NCI-H187 (cell line): ENCODE data around the gene TPO.
"Not testable (repeated sequence)": the region's sequence is repeated elsewhere in the genome, so short reads cannot be mapped to it uniquely, and the experiment has no call there.

ENCODE experiments used
- DNase-seq, 2 experiments: peaks; one replicate each; lab custom pipeline; 2025; lab: John Stamatoyannopoulos, UW

The TPO gene

DNA sequence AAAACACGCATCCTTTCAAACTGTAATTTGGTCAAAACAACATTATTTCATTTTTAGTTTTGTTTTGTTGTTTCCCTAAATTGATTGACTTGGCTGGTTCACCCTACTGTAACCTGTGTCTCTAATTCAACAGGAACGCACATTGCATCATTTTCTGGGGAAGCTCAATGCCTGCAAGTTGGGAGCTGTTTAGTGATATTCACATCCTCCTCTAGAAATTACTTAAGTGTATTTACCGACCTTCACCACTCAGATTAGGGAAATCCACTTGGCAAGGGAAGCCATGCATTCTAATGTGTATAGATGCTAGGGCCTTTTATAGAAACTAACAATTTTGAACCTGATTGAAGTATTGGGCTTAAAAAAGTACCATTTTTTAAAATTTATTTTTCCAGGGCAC lies 7.3 kb upstream of the TPO start:
- DNase-seq = no peak

DNA sequence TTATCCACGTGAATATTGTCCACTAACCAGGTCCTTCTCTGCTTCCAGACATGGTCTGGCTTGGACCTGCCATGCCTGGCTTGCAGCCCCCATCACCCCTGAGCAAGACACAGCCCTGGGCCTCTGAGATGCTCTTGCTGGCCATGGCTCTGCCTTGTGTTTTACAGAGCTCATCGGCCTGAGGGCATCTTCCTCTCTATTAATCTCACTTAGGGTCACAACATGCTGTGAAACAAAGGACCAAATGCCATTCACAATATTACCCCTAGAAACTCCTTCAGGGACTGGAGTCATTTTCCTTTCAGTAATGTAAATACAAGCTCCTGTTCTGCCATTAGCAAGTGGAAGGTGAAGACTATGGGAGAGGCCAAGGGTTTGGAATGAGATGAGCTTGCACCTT lies 6.8 kb upstream of the TPO start:
- no peak for DNase-seq

DNA sequence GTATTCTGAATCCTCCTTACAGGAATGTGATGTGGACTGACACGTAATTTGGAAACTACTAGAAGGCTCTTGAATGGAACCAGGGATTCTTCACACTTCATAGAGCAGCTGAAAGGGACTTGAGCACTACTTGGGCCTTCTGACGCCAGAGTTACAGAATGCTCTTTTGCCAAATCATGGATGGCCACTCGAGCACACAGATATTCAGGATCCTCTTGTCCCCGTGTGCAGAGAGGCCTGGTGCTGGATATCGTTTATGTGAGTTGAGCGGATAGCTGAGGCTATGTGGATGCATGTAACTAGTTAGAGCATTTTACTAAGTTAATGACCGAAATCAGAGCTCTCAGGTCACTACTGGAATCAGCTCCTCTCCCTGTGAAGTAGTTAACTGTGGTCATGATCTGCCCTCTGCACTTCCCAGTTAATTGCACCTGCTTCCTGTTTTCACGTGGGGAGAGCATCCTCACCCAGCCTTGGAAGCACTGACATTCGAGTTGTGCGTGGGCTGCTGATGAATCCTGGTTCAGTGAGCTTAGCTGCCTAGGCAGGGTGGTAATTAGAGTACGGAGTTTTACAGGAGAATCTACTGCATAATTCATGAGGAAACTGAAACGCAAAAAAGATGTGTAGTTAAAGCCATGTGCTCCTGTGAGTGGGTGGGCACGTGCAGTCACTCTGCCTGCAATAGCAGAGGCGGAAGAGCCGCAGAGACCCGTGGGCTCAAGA lies 5.2 kb upstream of the TPO start:
- no peak for DNase-seq

DNA sequence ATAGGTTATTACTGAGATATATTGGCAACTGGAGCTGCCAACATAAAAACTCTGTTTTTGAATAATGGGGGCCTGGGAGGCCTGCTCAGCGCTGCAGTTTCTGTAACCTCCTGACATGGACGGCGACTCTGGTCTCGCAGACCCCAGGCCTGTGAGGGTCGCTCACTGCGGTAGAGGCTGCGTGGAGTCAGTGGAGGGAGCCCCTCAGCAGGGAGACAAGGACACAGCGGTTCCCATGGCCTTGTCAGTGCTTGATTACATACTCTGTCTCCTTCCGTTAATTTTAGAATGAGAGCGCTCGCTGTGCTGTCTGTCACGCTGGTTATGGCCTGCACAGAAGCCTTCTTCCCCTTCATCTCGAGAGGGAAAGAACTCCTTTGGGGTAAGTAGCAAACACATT lies 858 bp downstream of the TPO start:
- DNase-seq = no peak

DNA sequence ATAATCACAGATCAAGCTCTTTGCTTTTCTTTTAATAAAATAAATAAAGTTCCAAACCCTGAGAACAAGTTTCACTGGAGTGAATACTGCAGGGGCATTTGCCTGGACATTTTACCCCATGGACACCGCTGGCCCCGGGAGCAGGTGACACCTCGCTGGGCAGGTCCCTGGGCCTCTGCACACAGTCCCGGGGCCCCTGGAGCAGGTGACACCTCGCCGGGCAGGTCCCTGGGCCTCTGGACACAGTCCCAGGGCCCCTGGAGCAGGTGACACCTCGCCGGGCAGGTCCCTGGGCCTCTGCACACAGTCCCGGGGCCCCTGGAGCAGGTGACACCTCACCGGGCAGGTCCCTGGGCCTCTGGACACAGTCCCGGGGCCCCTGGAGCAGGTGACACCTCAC lies 1.6 kb downstream of the TPO start:
- DNase-seq = not testable (repeated sequence)

DNA sequence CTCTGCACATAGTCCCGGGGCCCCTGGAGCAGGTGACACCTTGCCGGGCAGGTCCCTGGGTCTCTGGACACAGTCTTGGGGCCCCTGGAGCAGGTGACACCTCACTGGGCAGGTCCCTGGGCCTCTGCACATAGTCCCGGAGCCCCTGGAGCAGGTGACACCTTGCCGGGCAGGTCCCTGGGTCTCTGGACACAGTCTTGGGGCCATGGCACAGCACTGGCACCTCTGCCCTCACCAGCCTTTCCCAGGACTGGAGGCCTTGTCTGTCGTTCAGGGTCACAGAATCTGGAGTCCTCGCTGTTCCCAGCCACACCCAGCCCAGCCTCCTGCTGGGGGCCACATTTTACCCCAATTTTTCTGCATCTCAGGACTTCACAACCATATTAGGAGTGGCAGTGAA lies 2.2 kb downstream of the TPO start:
- DNase-seq = no peak

DNA sequence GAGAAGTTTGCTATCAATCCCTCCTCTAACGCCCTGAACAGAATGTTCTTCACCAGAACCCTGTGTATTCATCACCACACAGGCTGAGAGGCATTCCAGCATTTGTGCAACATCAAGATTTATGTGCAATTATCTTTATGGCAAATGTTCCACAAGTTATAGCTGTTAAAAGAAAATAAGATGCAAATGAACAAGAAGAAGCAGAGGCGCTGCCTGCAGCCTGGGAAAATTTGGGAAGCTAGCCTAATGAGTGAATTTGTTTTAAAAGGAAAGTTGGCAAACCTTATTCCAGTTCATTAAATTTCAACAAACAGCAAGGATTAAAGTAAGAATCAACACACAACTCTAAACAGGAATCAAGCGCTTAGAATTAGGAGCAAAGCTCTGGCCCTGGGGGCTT lies 5.3 kb downstream of the TPO start:
- no peak for DNase-seq

DNA sequence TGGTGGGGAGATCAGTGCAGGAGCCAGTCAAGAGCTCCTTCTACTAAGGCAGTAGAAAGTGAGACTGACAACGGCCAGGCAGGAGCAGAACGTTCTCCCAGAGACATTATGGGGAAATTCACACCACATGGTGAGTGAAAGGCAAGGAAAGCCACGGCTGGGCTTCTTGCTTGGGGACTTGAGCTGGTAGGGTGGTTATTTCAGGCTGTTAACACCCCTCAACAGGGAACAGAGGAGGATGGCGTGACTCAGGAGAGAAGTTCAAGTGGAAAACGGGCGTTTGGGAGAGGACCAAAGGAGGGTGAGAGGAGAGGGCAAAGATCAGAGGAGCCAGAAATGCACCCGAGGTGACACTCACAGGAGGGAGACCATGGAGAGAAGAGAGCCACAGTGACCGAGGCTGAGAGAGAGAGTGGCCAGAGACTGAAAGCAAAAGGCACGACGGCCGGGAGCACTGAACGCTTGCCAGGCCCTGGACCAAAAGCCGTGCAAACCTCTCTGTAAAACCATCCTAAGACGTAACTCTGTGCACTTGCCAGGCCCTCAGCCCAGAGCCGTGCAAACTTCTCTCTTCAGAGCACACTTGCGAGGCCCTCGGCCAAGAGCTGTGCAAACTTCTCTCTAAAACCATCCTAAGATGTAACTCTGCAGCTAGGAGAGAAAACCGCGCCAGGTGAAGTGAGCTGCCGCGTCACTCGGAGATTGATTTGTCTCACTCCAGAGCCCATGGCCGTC lies 7.7 kb downstream of the TPO start:
- DNase-seq = peak in 1 of 2 experiments; percentile 67

DNA sequence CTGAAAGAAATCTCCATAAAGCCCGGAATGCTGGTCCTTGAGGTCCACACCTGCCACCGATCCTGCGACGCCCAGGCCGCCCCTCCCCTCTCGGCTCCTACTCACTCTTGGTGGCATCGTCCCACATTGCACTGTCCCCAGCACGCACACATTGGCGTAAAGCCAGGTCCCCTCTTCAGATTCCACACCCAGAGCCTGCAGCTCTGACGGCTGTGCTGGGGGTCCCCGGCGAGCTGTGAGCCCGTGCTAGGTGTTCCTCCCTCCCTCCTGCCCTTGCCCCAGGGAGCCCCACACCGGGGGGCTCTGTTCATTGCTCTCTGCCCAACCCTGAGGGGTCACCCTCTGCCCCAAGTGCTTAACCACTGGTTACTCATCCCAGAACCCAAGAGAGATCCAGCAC lies 8.5 kb downstream of the TPO start:
- peak; percentile 67 to 71 for DNase-seq

DNA sequence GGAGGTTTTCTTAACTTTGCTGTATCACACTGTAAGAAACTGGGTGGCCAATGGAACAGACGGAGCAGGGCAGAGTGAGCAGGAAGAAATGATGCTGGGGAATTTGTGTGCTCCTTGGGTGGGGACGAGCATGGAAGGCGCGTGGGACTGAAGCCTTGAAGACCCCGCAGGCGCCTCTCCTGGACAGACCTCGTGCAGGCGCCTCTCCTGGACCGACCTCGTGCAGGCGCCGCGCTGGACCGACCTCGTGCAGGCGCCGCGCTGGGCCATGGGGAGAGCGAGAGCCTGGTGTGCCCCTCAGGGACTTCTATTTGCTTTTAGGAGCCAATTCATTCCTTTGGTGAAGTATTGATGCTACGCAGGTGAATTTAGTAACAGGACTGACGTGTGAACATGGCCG lies 8.9 kb downstream of the TPO start:
- DNase-seq = no peak

DNA sequence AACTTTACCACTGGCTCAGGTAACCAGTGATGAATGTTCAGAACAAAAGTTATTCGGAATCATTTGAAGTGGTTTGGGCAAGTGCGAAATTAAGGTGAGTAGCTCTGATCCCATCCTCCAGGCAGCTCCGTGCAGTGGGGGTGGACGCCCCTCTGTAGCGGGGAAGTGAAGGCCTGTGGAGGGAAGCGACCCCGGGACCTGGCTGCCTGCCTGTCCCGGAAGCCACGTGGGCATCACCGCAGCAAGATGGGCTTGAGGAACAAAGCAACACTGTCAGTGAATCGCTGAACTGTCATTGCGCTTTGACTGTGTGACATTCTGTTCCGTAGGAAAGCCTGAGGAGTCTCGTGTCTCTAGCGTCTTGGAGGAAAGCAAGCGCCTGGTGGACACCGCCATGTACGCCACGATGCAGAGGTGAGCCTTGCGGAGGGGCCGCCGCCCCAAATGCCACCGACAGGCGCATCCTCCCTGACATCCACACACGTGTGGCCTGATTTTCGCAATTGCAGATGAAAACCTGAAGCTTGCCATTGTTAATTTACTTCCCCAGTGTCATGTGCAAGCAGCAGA lies 9.5 kb downstream of the TPO start:
- no peak for DNase-seq

DNA sequence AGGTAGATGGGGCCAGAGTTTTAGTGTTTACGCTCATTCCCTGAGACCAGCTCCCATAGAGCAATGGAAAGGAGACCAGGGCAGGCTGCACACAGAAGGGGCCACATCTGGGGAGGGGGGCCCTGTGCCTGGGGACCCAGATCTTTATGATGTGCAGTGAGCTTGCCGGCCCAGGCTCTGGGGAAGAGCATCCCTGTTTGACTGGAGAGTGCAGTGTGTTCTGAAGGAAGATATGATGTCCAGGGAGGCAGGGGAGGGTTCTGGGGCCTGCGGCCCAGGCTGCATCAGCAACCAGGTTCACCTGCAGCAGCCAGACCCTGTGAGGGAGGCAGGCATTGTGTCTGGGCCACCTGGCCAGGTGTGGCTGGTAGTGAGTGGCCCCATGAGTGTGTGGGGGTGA lies 13.8 kb downstream of the TPO start:
- DNase-seq = no peak

DNA sequence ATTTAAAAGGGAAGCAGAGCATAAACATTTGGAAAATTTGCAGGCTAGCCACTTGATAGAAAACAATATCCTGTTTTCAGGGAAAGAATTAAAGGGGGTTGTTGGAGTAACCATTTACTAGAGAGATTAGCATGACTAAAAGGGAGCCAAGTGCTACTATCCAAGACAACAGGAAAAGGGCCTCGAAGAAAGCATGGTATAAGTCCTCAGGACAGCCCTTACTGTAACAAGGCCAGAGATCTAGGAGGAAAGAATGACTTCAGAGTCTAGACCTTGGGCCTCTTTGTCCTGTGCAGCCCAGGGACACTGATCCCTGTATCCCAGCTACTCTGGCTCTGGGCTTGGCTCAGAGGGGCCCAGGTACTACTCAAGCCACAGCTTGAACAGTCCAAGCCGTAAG lies 16.6 kb downstream of the TPO start:
- no peak for DNase-seq

DNA sequence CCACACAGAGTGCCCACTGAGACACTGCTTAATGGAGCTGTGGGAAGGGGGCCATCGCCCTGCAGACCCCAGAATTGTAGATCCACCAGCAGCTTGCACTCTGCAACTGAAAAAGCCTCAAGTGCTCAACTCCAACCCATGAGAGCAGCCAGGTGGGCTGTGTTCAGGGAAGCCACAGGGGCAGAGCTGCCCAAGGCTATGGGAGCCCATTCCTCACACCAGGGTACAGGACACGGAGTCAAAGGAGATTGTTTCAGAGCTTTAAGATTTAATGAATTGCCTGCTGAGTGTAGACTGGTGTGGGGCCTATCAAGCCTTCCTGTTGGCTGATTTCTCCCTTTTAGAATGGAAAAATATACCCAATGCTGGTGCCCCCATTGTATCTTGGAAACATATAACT lies 17.2 kb downstream of the TPO start:
- DNase-seq = no peak

DNA sequence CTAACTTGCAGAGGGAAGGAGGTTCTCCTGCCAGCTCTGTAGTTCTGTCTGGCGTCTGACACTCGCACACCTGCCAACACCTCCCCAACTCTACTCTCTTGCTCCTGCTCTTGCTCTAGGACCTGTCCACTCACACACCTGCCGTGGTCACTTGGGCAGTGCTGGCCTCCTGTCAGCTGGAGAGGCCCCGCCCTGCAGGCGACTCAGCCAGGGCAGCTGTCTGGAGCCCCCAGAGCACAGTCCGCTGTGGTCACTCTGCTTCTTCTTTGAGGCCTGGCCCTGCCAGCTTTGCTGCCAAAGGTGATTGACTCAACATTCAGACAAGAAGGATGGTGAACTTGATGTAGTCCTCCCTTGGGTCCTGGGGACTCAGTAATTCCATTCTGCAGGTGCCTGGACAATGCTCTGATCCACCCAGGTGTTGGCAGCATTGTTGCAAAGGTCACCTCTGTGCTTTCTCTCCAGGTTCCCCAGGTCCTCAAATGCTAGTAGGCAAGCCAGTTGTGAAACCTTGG lies 18.7 kb downstream of the TPO start:
- no peak for DNase-seq

DNA sequence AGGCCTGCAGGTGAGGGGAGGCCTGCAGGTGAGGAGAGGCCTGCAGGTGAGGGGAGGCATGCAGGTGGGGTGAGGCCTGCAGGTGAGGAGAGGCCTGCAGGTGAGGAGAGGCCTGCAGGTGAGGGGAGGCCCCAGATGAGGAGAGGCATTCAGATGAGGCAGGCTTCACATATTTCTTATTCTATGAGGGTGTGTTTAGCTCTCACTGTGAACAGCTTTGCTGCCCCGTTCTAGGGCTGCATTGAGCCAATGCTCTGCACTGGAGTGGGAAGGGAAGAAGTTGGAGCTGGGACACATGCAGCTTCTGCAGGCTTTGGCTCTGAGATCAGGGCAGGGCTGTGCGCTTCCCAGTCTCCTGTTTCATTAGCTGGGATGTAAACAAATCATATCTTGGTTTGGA lies 19.5 kb downstream of the TPO start:
- no peak for DNase-seq

DNA sequence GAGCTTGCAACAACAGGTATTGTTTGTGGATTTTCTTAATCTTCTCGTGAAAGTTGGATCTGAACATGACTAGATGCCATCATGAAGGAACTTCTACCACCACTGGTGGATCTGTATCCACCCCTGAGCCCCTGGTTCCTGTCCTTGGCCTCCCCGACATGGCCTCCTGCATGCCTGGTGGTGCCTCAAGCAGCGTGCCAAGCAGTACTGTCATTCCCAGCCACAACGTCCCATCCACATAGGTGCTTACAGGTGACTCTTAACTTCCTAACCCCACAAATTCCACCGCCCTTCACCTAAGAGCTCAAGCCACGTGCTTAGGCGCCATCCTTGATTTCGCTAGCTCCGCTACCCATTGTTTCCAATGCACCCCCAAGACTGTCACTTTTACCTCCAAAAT lies 23.1 kb downstream of the TPO start:
- no peak for DNase-seq

DNA sequence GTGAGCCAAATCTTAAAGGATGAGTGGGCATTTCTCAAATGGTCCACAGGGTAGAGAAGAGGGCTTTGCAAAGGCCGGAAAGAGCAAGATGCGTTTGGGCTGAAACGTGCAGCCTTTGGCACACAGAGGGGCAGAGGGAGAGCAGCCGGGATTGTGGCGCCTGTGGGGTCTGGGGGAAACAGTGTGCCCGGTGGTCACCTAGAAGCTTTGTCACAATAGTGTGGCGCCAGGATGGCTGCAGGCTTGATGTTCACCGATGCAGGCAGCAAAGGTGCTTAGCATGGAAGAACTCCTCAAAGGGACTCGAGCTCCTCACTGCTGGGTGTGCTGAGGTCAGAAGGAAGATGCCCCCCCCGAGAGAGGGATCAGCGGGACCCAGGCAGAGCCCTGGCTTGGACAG lies 23.8 kb downstream of the TPO start:
- no peak for DNase-seq

DNA sequence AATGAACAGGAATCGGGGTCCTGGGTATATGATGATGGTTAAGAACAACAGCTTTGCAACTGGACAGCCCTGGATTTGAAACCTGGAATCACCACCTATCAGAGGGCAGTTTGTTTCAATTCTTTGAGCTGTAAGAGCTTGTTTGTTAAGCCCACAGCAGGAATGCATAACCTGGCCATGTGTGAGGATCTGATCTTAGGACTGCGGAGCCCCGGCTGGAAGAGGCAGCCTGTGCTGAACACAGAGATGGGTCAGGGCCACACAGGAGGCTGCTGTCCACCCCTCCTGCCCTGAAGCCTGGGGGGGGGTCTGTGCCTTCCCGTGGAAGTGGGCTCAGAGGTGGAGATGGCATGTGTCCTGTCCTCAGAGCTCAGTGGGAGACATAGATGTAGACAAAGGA lies 24.3 kb downstream of the TPO start:
- DNase-seq = no peak

DNA sequence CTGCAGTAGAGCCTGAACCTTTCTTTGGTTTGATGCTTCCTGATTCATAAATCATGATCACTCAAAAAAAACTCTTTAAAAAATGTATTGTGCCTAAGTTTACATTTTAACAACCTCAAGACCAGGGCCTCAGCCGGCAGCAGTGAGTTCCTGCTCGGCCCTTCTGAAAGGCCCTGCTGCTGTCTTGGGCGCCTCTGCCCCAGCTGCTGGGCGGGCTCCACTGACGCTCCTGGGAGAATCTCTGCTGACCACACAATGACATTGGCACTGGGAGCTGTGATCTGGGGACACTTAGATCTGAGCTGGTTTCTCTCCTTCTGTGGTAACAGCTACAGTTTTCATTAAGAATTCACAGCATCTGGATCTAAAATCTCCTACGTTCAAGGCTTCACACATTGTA lies 25.7 kb downstream of the TPO start:
- no peak for DNase-seq

DNA sequence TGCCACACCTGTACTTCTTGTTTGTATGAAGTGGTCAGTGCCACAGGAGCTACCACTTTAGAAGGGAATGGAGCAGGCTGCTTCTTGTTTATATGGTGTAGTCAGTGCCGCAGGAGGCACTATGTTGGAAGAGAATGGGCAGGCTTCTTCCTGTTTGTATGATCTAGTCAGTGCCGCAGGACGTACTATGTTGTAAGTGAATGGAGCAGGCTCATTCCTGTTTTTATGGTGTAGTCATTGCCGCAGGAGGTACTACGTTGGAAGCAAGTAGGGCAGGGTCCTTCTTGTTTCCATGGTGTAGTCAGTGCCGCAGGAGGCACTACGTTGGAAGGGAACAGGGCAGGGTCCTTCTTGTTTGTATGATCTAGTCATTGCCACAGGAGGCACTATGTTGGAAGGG lies 27.3 kb downstream of the TPO start:
- no peak for DNase-seq

DNA sequence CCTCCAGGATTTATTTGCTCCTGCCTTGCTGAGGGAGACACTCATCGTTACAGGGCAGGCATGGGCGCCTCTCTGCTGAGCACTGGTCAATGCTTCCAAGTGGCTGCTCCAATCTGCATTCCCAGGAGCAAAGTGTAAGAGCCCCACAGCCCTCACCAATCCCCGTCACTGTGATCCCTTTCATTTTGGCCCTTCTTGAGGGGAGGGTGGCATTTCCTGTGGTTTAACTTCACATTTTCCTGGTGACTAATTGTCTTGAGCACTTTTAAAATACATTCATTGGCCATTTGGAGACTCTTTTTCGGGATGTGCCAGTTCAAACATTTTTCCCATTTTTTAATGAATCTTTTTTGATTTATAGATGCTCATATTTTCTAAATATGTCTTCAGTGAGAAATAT lies 33.0 kb downstream of the TPO start:
- no peak for DNase-seq

DNA sequence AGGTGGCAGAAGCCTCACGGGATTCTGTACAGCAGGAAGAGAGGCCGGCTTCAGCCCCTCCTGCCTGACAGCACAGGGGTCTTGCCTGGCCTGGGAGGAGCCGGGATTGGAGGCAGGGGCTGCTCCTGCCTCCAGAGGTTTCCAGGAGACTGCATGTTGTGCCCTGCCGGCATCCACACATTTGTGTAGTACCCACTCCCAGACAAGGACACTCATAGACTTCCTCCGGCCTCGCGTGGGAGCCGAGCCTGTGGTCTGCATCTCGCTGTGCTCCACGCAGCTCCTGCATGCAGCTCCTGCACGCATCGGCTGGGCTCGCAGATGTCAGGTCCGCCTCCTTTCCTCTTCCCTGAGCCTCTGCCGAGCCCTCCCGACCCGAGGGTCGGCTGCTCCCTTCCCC lies 34.7 kb downstream of the TPO start:
- no peak for DNase-seq
